ENCODE results near the gene CAMSAP1.

Gene CAMSAP1

DNA sequence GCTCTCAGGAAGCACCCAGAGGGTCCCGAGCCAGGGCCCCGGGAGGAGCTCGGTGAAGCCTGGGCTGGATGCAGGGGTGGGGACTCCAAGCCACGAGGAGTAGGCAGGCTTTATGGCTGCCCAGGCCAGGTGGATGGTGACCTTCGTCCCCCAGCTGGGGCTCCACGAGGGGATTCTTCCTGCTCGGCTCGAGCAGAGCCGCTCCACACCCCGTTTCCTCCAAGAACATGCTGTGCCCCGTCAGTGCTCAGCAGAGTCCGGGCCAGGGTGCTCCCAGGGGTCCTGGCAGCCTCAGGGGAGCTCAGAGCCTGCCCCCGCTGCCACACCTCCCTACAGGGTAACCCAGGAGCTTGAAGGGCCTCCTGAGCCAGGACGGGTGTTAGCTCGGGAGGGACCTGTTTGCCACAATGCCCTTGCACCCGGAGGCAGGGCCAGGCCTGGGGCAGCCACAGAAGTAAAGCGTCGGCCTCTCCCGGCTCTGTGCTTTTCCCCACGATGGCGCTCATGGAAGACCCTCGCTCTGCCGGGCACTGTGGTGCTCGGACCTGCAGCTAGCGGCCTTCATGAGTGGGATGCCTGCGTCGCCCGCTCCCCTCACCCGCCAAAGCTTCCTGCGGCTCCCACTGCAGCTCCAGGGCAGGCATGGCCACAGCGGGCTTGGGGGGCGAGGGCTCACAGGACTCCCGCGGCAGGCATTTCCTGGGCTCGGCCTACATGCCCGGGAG lies 118.6 kb downstream of the CAMSAP1 start:
- no peak for DNase-seq

DNA sequence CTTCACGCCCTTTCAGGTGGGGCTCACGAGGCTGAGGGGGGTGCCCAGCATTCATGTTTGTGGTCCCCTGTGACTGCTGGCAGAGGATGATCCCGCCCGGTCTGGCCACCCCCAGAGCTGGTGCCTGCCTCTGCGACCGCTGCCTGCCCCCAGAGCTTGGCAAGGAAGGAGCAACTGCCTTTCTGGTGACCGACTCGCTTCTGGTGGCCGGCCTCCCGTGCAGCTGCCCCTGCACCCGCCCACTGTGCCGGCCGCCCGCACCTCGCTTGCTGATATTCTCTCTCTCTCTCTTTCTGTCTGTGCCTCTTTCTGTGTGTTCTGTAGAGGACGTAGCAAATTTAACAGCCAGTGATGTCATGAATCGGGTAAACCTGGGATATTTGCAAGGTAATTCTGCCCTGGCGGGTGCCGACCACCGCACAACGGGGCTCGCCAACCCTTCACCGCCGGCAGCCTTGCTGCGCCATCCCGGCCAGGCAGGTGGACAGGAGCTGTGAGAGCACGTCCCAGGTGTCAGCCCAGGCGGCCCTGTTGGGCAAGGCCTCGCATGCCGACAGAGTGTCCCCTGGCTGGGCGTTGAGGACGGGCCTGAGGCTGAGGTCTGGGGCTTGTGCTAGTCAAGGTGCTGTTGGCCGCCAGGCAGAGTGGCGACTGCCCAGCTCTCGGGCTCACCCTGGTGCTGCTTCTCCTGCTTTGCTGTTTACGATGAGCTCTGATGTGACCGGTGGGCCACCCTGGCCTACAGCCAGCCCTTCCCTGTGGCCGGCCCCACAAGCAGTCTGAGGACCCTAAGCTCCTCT lies 119.4 kb downstream of the CAMSAP1 start:
- DNase-seq = no peak

DNA sequence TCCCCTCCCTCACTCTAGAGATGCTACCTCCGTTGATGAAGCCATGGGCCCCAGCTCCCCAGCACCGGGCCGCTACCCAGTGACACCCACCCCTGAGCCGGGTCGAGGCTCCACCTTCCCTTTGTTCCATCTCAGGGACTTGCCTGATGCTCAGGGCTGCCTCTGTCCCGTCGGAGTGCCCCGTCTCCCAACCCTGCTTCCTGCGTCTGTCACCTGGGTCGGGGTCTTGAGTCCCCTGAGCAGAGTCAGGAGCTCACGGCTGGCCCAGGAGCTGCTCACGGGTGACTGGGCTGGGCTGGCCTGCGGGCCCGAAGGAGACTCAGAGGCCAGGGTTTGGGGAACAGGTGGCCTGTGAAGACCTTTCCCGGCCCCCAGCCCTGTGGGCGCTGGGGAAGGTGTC lies 120.0 kb downstream of the CAMSAP1 start:
- DNase-seq = no peak

DNA sequence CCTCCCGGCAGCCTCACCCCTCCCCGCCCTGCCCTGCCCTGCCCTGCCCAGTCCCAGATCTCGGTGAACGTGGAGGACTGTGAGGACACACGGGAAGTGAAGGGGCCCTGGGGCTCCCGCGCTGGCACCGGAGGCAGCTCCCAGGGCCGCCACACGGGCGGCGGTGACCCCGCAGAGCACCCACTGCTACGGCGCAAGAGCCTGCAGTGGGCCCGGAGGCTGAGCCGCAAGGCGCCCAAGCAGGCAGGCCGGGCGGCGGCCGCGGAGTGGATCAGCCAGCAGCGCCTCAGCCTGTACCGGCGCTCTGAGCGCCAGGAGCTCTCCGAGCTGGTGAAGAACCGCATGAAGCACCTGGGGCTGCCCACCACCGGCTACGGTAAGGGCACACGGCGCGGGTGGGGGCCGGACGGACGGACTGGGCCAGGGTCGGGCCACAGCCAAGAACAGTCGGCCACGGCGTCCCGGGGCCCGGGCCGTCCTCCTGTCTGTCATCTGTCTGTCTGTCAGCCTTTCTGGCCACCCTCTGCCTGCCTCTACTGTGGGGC lies 121.1 kb downstream of the CAMSAP1 start:
- DNase-seq = no peak

DNA sequence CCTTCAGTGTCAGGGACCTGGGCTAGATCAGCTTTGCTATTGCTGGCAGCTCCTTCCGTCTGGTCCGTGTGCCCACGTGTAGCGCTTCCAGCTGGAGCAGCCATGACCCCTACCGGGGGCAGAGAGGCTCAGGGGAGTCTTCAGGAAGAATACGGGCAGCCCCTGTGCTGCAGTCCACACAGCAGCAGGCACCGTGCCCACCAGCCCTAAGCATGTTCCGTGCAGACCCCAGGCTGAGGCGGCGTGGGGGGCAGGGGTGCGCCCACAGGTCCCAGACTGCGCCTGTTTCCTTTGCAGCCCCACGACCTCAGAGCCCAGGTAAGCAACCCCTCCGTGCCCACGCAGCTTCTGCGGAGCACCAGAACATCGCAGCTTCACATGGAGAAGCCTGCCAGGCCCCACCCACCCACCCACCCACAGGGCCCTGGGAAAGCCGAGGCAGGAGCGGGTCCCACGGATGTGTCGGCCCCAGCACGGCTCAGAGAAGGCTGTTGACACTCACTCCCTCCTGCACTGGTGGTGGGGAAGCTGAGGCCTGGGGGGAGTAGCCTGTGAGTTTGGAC lies 122.3 kb downstream of the CAMSAP1 start:
- DNase-seq = no peak

DNA sequence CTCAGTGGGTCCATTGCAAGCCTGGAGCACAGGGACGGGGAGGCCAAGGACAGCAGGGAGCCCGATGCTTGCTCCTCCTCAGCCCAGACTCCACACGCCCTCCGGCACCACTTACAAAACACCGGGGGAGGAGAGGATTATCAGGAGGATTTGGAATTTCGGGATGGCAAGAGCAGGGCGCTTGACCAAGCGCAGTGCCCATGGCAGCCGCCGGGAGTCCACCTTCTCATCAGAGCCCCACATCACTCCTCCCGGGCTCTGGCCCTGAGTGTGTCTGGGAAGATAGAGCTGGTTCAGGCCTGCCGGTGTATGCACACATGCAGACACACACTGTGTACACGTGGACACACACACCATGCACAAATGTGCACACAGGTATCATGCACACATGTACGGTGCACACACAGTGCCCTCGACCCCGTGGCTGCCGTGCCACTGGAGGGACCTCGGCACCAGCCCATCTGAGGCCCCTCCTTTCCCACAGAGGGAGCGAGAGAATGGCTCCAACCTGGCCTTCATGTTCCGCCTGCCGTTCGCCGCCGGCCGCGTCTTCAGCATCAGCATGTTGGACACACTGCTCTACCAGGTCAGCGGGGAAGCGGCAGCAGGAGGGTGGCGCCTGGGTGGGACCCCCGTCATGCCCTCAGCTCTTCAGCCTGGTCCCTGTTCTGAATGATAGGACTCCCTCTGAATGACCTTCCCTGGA lies 123.7 kb downstream of the CAMSAP1 start:
- DNase-seq = no peak

DNA sequence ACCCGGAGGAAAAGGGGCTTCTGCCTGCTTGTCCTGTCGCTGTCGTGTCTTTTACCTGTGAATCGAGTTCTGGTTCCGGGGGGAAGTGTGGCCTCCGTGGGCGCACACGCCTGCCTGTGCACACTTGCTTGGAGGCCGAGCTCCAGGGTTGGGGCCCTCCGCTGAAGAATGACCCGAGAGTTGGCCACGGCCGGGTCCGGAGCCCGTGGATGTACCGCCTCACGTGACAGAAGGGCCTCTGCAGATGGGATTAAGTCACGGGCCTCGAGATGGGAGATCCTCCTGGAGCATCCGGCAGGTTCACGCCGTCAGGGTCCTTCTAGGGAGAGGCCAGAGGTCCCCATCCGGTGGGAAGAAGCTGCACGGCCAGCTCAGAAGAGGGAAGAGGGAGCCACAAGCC lies 124.4 kb downstream of the CAMSAP1 start:
- DNase-seq = no peak

DNA sequence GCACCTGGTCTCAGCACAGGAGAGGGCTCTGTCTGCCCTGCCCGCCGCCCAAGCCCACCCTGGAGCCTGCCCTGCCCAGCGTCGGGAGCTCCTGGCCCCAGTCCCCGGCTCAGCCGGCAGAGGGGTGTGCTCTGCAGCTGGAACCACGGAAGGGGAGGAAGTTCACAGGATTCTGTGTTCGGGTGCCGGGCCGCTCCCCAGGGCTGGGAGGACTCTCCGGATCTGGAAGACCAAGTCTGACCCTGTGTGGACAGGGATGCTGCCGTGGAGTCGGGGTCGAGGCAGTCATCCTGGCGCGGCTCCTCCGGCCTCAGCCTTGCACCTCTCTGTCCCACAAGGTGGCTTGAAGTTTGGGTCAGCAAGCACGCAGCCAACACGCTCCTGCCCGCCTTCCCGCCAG lies 126.7 kb downstream of the CAMSAP1 start:
- no peak for DNase-seq

DNA sequence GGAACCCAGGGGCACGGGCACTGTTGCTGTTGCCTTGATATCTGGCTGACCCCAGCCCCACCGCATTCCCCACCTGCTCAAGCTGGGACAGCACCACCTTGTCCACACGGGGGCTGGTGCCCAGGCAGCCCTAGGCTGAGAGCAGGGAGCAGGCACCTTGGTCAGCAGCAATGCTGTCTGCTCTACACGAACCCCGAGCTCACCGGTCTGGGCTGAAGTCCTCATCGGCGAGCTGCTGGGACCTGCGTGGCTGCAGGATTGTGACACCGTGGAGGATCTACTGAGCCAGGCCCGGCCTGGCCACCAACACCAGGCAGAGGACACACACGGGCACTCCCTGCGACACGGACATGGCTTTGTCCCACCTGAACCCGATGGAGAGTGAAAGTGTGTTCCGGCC lies 127.3 kb downstream of the CAMSAP1 start:
- no peak for DNase-seq

DNA sequence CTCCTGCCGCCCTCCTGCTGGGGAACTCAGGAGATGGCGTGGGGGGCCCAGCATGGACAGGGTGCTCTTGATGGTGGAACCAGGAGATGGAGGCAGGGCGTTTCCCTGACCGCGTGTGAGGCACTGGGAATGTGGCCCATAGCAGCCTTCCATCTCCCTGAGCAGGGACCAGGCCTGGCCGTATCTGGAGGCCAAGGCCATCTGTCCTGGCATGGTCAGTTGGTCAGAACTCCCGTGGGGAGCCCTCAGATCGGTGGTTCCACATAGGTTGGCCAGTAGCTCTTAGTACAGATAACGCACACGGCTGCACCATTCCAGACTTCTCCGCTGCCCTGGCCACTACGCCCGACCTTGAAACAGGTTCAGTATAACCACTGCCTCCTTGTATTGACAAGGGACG lies 127.8 kb downstream of the CAMSAP1 start:
- no peak for DNase-seq

DNA sequence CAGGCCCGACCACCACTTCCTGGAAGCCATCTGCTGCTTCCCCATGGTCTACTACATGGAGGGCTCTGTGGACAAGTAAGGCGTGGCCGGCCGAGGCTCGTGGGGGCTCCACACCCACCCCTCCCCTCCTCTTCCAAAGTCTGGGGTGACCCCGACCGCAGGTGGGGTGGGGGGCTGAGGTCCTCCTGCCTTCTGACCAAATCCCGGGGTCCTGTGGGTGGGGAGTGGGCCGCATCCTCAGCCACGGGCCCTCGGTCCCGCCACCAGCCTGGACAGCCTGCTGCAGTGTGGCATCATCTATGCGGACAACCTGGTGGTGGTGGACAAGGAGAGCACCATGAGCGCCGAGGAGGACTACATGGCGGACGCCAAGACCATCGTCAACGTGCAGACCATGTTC lies 128.9 kb downstream of the CAMSAP1 start:
- no peak for DNase-seq

DNA sequence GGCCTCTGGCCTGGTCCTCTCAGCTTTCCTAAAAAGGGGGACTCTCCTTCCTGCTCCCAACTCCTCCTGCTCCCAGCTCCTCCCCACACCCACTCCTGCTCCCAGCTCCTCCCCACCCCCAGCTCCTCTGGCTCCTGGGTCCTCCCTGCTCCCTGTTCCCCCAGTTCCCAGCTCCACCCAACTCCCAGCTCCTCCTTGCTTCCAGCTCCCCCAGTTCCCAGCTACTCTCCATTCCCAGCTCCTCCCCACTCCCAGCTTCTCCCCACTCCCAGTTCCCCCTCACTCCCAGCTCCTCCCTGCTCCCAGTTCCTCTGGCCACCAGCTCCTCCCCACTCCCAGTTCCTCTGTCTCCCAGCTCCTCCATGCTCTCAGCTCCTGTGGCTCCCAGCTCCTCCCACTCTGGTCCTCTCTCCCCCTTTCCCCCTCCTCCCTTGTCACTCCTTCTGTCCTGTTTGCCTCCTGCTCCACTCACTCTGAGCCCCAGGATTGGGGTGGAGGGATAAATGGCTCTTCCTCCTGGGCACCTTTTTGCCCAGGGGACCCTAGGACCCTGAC lies 129.6 kb downstream of the CAMSAP1 start:
- no peak for DNase-seq

DNA sequence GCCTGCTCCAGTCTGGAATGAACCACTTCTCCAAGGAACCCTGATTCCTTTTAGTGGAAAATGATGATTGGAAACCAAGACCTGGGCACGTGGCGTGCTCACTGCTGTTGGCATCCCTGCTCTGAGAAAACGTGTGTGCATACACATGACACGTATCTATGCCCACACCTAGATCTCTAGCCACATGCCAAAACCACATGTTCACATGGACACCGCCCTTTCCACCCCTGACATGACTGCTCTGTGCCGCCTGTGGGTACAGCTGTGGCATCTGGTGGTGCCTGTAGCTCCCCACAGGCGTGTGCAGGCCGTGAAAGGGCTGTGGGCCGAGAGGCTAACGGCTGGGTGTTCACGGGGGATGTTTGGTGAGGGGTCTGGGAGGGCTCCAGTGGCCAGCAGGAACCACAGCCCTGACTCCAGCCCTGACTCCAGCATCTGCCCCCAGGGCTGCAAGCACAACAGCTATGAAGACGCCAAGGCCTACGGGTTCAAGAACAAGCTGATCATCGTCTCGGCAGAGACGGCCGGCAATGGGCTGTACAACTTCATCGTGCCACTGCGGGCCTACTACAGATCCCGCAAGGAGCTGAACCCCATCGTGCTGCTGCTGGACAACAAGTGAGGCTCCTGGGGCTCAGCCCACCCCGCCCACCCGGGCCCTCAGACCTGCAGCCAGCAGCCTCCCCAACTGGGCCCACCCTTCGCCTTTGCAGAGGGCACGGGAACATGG lies 130.3 kb downstream of the CAMSAP1 start:
- DNase-seq = no peak

DNA sequence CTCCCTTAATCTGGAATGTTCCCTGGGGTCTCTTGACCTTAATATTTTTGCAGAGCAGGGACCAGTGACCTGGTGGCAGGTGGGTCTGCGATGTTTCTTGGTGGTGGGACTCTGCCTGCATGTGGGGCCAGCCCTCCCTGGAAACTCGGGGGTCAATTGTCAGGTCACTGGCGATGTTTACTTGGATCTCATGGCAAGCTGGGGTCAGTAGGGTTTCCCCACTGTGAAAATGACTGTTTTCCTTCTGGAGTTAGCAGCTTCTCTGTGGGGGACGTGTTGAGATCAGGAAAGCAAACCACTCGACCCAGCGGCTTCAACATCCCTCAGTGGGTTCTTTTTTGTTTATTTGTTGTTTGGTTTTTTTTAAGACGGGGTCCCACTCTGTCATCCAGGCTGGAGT lies 131.4 kb downstream of the CAMSAP1 start:
- DNase-seq = no peak

DNA sequence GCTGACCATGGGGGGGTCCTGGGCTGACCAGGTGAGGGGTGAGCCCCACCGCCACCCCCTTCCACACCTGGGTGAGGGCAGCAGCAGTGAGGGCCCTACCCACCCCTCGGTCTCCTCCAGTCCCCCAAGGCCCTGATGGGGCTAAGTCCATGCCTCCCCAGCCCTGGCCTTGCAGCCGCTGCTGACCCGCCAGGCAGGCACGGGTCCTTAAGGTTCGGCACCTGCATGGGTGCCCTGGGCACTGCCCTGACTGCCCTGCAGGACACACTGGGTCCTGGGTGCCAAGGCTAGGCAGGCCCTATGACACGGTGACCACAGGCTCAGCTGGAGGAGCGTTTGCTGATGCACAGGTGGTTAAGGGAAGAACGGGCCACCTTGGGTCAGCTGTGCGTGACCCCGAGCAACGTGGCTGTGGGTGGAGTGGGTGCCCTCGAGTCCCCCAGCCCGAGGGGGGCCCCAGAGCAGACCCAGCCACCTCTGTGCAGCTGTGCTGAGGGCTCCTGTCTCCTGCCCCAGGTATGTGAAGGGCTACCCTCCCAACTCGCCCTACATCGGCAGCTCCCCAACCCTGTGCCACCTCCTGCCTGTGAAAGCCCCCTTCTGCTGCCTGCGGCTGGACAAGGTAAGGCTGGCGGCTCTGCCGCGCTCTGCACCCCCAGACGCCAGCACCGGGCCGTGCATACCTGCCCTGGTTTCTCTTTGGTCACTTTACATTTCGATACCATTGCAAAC lies 132.4 kb downstream of the CAMSAP1 start:
- no peak for DNase-seq

DNA sequence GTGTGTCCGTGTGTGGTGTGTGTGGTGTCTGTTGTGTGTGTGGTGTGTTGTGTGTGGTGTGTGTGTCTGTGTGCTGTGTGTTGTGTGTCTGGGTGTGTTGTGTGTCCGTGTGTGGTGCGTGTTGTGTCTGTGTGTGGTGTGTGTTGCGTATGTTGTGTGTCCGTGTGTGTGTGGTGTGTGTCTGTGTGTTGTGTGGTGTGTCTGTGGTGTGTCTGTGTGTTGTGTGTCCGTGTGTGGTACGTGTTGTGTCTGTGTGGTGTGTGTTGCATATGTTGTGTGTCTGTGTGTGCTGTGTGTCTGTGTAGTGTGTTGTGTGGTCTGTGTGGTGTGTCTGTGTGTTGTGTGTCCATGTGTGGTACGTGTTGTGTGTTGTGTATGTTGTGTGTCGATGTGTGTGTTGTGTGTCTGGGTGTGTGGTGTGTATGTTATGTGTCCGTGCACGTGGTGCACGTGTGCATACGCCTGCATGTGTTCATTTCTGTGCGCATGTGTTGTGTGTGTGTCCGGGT lies 133.1 kb downstream of the CAMSAP1 start:
- no peak for DNase-seq

DNA sequence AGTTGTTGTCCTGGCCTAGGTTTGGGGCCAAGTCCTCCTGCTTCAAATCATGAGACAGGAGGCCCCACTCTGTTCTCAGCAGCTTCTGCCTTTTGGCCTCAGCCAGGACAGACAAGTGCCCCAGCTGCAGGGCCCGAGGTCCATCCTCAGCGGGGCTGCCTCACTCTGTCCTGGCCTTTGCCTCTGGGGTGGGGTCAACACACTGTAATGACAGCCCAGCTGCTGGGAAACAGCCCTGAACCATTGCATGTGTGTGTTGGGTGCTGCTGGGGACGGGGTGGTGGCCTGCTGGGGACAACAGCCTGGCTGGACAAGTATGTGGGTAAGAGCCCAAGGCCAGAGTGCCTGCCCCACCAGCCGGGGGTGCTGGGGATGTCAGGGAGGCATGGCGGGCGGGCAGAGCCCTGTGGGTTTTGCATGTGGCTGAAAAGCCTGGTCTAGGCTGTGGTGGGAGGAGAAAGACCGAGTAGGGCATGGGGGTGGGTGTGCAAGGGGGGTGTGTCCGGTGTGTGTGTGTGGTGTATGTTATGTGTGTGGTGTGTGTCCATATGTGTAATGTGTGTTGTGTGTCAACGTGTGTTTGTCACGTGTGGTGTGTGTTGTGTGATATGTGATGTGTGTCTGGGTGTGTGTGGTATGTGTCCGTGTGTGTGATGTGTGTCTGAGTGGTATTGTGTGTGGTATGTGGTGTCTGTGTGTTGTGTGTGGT lies 133.7 kb downstream of the CAMSAP1 start:
- no peak for DNase-seq

DNA sequence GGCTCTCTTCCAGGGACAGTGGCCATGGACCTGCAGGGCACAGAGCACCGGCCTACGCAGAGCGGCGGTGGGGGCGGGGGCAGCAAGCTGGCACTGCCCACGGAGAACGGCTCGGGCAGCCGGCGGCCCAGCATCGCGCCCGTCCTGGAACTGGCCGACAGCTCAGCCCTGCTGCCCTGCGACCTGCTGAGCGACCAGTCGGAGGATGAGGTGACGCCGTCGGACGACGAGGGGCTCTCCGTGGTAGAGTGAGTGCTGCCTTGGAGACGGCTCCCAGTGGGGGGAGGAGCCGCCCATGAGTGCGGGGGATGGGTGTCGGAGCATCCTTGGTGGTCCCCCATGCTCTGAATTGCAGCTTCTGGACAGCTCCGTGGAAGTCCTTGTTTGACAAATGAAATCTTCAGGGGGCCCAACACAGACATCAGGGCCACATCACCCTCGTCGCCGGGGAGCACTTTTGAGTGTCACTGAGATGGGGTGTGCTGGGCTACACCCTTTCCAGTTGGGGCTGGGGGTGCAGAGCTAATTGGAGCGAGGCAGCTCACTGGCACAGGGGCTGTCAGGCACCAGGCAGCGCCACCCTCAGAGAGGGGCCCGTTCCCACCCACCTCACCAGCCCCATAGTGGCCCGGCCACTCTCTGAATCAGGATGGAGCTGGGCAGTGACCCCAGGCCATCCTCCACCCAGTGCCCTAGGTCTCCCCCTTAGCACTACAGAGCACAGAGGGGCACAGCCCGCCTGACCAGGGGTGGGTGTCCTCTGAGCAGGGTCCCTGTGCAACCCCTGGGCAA lies 134.4 kb downstream of the CAMSAP1 start:
- DNase-seq = no peak

DNA sequence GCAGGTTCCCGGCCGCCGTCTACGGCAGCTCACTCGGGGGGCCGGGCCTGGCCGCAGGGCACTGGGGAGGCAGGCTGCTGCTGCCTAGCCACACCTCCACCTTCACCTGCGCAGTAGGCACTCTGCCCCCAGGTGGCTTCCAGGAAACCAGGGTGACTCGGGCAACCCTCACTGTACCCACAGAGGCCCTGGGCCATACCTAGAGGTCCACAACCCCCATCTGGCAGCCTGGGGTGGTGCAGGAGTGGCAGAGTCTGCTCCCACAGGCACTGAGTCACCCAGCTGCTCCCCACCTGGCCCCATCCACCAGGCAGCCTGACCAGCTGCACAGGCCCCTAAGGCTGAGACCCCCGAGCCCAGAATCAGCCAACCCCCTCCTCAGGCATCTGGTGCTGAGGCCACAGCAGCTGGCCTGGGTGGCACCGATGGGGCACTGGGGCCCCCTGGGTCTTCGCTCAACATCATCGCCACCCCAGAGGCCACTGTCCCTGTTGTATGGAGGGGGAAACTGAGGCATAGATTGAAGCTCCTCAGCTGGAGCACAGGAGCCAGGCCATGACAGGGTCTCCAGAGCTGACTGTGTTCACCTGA lies 135.2 kb downstream of the CAMSAP1 start:
- DNase-seq = no peak

Data from stimulated activated CD4-positive, alpha-beta T cell treated with anti-CD3 and anti-CD28 coated beads, Interleukin-4, amount 100 ng/mL, for 24 hours (primary cell).